Cardiac muscle cell (in vitro differentiated cells and primary cell): ENCODE results near the gene ACOXL. TPM values are rescaled to one million over a fixed set of nuclear protein-coding genes. Genes with fewer than 3 reads are reported as not detected.

Experiments used
- DNase-seq, 2 donors: peaks; one replicate each; pipeline versions ENCODE4 v3.0.0 to v3.0.0-alpha.2; 2010 to 2017; ENCODE audit warnings: low read depth in 1 of 2, low spot score in 1 of 2
- H3K27ac ChIP-seq: fragments of 200-600 bp; sonication (generic); 2 replicates; pipeline ENCODE4 v1.5.1; 2016
- H3K27me3 ChIP-seq: fragments of 200-600 bp; sonication (generic); 2 replicates; pipeline ENCODE4 v1.6.0; 2016; ENCODE audit warnings: control low read depth
- H3K36me3 ChIP-seq: fragments of 200-600 bp; sonication (generic); 2 replicates; pipeline ENCODE4 v1.5.1; 2016; ENCODE audit warnings: control low read depth
- H3K4me1 ChIP-seq: fragments of 200-600 bp; sonication (generic); 2 replicates; pipeline ENCODE4 v1.8.1; 2017; ENCODE audit warnings: low read depth, mild to moderate bottlenecking, mixed run types
- H3K4me3 ChIP-seq: fragments of 200-600 bp; sonication (generic); 2 replicates; pipeline ENCODE4 v1.5.1; 2016; ENCODE audit warnings: mild to moderate bottlenecking
- H3K9me3 ChIP-seq: fragments of 200-600 bp; sonication (generic); 2 replicates; pipeline ENCODE4 v1.5.1; 2017; ENCODE audit warnings: low read depth, mild to moderate bottlenecking, control low read depth
- polyA plus RNA-seq: library from polyadenylated mRNA; unstranded; fragments of >200 nt; fragmentation: Nextera tagmentation; extraction: Ambion mirVana; gene quantifications from 2 replicates; pipeline ENCODE4 v1.2.1, GENCODE V29; 2016
- total RNA-seq: library from RNA; depleted of rRNA; stranded (reverse); fragments of >200 nt; gene quantifications from 2 replicates; pipeline ENCODE4 v1.2.3, GENCODE V29; 2016
- TF ChIP-seq, protein P1 (sequence below): IDR thresholded peaks from 2 replicates; pipeline ENCODE4 v1.5.1; 2012; ENCODE audit warnings: low read depth, mild to moderate bottlenecking, low read length

Gene ACOXL
- total and polyA plus RNA-seq, 2 experiments from 2014 or later: 0.89 to 2.4 TPM

DNA sequence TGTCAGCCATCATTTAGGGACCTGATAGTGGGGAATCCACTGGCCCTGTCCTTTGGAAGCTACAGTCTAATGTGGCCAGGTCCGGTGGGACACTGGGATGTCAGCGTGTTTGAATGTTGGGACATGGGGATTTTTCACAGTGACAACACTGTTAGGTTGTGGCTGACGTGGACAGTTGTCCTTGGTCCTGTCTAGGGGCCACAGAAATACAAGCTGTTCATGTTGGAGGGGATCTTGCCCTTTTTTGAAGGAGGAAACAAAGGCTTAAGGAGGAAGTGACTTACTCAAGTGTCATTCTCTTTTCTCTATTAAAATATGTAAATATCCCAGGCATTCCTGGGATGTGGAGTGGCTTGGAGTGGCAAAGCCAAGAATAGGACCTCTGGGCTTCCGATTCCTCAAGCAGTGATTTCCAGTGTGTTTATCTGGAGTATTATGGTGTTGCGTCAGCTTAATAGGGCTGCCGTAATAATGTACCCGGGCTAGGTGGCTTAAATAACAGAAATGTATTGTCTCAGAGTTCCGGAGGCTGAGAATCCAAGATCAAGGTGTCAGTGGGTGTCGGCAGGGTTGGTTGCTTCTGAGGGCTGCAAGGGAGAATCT, 8.5 kb downstream of the ACOXL start:
- Histone ChIP-seq H3K27me3 (peaks cover under 1% of the 10 kb centered on the region), H3K36me3 (no peaks in the 10 kb centered on the region), H3K9me3 (no peaks in the 10 kb centered on the region), H3K4me3 (no peak overlapping the region), H3K27ac (peak overlapping the region; percentile 33), H3K4me1 (peaks cover 20% of the 10 kb centered on the region)
- DNase-seq: no peak
- TF ChIP-seq, protein P1, sequence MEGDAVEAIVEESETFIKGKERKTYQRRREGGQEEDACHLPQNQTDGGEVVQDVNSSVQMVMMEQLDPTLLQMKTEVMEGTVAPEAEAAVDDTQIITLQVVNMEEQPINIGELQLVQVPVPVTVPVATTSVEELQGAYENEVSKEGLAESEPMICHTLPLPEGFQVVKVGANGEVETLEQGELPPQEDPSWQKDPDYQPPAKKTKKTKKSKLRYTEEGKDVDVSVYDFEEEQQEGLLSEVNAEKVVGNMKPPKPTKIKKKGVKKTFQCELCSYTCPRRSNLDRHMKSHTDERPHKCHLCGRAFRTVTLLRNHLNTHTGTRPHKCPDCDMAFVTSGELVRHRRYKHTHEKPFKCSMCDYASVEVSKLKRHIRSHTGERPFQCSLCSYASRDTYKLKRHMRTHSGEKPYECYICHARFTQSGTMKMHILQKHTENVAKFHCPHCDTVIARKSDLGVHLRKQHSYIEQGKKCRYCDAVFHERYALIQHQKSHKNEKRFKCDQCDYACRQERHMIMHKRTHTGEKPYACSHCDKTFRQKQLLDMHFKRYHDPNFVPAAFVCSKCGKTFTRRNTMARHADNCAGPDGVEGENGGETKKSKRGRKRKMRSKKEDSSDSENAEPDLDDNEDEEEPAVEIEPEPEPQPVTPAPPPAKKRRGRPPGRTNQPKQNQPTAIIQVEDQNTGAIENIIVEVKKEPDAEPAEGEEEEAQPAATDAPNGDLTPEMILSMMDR: no peak

DNA sequence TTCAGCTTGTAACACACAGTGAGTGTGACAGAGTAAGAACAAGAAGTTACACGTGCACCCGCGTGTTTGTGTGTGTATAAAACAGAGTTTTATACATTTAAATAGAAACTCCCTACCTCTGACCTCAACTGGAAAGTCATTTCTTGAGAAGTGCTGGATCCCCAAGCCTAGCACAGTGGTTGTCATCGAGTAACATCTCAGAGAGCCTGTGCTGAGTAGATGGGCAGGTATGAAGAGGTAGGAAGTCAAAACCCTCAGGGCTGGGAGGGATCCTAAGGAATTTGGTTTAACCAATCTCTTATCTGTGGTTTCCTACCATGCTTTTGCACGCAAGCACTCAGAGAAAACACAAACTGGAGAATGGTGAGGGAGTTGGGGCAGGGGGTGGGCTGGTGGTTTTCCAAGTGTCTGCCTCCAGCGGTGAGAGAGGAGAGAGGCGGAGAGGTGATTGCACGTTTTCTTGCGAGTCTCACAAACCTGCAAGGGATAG, 9.2 kb downstream of the ACOXL start:
- peak overlapping the region; percentile 33 for H3K27ac ChIP-seq
- no peak overlapping the region for H3K4me3 ChIP-seq
- H3K36me3 ChIP-seq: no peaks in the 10 kb centered on the region
- H3K9me3 ChIP-seq: no peaks in the 10 kb centered on the region
- TF ChIP-seq, protein P1: peak; percentile 18
- H3K27me3 ChIP-seq: no peaks in the 10 kb centered on the region
- peak in 1 of 2 donors; percentile 42 for DNase-seq
- H3K4me1 ChIP-seq: peaks cover 27% of the 10 kb centered on the region

DNA sequence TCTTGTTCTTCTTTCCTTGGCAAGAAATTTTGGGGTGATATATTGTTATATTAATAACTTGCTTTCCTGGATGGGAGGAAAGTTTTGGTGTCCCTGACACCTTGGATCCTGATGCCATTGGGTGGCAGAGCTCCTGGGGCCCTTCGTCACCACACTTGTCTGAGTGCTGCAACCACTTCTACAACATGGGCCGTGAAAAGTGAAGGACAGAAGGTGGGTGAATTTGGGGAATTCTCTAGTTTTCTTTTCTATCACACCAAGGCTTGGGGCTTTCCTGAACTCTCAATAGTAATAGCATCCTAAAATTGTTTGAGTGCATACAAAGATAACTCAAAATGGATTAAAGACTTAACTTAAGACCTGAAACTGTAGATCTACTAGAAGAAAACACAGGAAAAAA, 10.0 kb downstream of the ACOXL start:
- DNase-seq: no peak
- H3K36me3 ChIP-seq: no peaks in the 10 kb centered on the region
- no peak overlapping the region for H3K27ac ChIP-seq
- peaks cover 36% of the 10 kb centered on the region for H3K4me1 ChIP-seq
- H3K9me3 ChIP-seq: no peaks in the 10 kb centered on the region
- H3K27me3 ChIP-seq: no peaks in the 10 kb centered on the region
- TF ChIP-seq, protein P1: no peak
- H3K4me3 ChIP-seq: no peak overlapping the region

DNA sequence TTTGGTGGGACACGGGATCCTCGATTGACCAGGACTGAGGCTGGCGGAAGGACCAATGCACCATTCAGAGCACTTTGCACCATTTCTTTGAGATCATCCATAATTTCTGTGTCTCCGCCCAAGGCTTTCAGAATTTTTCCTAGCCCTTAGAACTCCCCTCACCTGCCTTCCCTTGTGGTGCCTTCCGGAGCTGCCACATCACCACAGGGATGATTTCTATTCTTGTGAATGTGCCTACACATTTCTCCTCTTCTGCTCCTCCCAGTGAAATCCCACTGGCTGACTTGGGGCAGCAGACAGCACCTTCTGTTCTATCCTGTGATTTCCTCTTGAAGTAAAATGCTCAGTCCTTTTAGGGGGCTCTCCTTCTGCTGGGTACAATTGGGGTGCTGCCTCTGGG, 11.2 kb downstream of the ACOXL start:
- Histone ChIP-seq H3K36me3 (no peaks in the 10 kb centered on the region), H3K27me3 (no peaks in the 10 kb centered on the region), H3K4me3 (no peak overlapping the region), H3K4me1 (peaks cover 48% of the 10 kb centered on the region), H3K9me3 (no peaks in the 10 kb centered on the region), H3K27ac (no peak overlapping the region)
- DNase-seq: no peak
- TF ChIP-seq, protein P1: no peak

DNA sequence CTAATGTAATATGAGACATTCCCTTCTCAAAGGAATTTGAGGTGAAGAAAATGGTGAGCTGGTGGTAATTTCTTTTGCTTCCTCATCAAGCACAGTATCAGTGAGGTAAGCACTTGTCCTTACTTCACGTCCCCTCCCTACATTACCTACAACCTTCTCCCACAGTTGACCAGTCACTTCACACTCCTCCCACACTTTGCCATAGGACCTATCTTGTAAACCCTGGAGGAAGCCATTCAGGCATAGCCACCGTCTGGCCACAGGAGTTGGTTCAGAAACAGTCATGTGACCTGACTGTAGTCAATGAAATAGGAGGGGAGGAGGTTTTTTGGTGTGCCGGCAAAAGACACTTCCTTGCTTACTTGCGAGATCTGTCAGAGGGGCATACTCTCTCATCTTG, 12.1 kb downstream of the ACOXL start:
- peaks cover 50% of the 10 kb centered on the region for H3K4me1 ChIP-seq
- DNase-seq: no peak
- H3K4me3 ChIP-seq: no peak overlapping the region
- H3K27me3 ChIP-seq: no peaks in the 10 kb centered on the region
- H3K27ac ChIP-seq: no peak overlapping the region
- TF ChIP-seq, protein P1: no peak
- no peaks in the 10 kb centered on the region for H3K36me3 ChIP-seq
- H3K9me3 ChIP-seq: no peaks in the 10 kb centered on the region
